KBM-7 (cell line): ENCODE measurements around the gene SMIM38.

Source experiments
- DNase-seq: peaks from one replicate; pipeline ENCODE4 v3.0.0-alpha.2; 2015
- in situ Hi-C: fragments of 300-500 bp; cut with MboI; formaldehyde crosslinking; loops from 2 replicates; pipeline ENCODE4 v1.14.3; 2020; ENCODE audit warnings: low sequenced_read_pairs, low pct_unique_long_range_greater_than_20kb, mixed read lengths

Gene SMIM38

DNA sequence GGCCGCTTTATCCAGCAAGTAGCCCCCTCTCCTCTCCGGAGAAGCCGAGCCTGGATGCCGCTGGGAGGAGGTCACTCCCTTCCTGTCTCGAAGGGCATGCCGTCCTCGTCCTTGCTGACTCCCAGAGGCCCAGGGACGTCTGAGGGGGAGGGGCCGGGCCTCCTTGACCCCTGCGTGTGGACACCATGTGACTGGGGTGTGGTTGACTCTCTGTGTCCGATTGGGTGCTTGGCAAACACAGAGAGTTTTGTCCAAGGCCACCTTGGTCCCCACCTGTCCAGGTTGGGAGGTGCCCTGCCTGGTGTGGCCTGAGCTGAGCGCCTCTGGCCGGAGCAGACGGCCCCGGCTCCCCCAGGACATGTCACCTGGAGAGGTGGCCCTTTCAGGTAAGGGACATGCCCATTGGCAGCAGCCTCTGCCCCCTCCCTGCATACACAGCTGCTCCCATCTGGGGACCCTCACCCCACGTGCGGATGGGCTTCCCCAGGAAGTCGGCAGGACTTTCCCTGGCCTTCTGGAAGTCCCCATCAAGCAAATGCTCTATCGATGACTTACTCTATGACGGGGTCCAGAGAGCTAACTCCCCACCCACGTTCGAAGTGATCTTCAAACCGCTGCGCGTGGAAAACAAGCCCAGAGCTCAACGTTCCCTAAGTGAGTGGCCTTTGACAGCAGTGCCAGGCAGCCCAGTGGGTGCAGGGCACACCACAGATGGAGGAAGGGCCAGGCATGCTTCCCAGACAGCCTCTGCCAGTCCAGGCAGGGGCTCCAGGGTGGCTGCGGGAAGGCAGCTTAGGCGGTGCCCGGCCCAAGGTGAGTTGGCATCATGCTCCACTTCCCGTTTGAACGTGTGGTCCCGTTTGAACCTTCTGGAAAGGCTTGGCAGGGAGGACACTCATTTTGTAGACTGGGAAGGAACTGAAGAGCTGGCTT lies at the start of gene SMIM38:
Gene SMIM38, plus strand, starts transcription at position 634 of the 933 bp plus-strand sequence. CDS start 1,912 bp downstream, outside the sequence.
- no peak for DNase-seq
- in situ Hi-C loops: no loop called here

DNA sequence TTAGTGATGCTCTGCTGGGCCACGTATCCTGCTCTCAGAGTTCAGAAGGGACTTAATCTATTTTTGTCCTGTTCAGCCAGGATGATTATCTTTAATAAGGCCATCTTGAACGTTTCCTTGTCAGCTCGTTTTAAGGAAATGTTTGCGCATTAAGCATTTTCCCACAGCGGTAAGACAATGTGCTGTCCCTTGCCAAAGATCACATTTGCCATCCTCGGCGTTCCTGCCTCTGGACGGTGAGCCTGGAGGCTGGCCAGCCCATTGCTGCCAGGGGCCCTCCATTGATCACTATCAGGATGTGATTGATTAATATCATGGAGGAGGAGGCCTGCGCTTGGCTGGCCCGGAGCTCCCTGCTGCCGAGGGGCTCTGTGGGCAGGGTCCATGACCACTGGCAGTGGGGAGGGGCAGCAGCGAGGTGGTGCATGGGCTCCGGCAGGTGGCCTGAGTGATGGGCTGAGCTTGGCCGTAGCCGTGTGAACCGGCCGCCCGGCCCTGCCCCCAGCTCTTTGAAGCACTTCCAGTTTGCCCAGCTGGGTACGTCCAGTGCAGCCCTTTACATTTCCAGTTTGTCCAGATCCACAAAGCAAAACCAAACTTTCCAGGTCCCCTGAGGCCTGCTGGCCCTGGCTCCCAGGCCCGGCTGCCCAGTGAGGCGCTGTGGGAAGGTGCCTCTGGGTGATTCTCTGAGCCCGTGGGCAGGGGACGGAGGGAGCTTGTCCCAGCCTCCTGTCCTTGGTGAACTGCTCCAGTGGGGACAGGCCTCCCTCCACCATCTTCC lies 49.5 kb upstream of the SMIM38 start:
- in situ Hi-C loops: no loop called here
- DNase-seq: no peak

DNA sequence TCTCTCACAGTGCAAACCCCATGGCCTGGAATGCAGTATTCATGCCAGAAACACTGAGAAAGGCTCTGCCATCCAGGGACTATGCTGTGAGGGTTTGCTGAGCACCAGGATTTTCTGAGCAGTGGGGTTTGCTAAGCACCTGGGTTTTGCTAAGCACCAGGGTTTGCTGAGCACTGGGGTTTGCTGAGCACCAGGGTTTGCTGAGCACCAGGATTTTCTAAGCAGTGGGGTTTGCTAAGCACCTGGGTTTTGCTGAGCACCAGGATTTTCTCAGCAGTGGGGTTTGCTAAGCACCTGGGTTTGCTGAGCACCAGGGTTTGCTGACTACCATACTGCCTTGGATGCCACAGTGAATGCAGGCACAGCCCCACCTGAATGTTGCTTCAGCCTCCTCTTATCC lies 48.3 kb upstream of the SMIM38 start:
- no peak for DNase-seq
- in situ Hi-C loops: no loop called here

DNA sequence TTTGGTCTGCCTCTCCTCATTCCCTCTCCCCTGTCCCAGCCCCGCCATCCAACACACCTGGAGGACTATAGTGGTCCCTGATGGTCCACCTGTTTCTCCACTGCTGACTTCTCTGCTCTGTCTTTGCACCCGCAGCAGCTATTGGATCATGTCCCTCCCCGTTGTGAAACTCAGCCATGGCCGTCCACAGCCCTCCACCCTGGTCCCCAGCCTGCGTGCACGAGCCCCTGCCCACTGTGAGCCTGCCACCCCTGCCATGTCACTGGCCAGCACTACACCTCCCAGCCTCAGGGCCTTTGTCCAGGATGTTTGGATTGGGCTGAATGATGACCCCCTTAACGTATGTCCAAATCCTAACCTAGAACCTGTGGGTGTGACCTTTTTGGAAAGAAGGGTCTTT lies 47.7 kb upstream of the SMIM38 start:
- in situ Hi-C loops: no loop called here
- no peak for DNase-seq

DNA sequence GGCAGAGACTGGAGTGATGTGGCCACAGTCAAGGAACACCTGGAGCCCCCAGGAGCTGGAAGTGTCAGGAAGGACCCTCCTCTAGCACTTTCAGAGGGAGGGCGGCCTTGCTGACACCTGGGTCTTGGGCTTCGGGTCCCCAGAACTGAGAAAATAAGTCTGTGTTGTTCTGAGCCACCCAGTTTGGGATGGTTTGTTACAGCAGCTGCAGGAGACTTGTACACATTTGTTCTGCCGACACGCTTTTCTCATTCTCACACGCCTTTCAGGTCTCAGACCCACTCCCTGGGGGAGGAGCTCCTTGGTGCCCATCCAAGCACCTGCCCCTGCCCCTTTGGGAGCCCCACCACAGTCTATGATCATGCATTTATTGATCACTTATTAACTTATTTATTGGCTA lies 47.2 kb upstream of the SMIM38 start:
- in situ Hi-C loops: no loop called here
- no peak for DNase-seq

DNA sequence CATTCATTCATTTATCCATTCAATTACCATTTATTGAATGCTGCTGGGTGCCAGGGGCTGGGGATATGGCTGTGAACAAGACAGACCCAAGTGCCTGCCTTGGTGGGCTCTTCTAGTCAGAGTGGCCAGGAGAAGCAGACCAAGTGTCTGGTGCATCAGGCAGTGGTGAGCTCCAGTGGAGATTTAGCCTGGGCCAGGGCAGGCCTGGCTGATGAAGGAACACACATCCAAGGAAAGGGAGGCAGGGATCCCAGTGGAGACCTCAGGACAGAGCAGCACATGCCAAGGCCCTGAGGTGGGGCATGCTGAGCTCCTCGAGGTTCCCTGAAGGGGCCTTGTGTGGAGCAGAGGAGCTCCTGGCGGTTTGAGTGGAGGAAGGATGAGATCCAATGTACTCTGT lies 46.6 kb upstream of the SMIM38 start:
- no peak for DNase-seq
- in situ Hi-C loops: no loop called here

DNA sequence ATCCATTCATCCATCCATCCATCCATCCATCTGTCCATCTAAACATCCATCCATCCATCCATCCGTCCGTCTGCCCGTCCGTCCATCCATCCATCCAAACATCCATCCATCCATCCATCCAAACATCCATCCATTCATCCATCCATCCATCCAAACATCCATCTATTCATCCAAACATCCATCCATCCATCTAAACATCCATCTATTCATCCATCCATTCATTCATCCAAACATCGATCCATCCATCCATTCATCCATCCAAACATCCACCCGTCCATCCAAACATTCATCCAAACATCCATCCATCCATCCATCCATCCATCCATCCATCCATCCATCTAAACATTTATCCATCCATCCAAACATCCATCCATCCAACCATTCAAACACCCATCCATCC lies 45.3 kb upstream of the SMIM38 start:
- in situ Hi-C loops: loop anchor here (10.0 kb wide), 1 partner anchor 544 kb away; no protein-coding TSS in a partner anchor

DNA sequence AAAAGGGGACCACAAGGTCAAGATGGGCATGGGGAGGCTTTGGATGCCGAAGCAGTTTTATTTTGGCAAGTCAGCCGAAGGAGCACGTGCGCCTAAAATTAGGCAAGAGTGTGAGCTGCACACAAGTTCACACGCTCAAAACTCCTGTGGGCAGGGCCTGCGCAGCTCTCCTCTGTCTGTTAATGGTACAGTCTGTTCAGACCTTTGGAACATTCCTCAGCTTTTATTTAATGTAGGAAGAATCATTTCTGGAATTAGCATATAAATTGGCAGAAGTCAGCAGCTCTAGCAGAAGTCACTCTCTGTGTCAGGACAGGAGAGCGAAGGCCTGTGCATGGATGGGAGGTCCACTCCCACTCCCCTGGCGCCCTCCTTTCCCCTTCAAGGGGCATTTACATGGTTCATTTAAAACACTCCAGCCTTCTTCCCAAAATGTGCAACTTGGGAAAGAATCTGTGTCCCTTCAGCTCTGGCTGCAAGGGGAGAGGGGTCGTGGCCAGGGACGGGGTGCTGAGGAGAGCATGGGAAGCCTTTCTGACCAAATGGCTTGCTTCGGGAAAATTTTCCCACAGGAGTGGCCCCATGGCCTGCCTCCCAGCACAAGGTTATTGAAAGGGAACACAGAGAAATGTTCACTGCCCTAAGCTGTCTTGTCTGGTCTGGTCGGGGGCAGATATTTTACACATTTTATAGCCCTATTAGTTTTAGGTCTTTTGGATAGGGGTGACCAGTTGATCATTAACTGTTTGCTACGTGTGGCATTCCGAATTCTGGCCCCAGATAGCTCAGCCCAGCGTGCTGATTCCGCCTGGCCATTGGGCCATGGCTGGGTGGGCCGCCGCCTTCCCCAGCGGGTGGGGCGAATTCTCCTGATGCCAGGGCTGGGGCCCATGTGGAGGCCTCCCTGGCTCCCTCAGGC lies 43.9 kb upstream of the SMIM38 start:
- no peak for DNase-seq
- in situ Hi-C loops: loop anchor here (10.0 kb wide), 1 partner anchor 543 kb away; no protein-coding TSS in a partner anchor

More for the DNA sequence above, 45.3 kb upstream of the SMIM38 start:
- DNase-seq: no peak

DNA sequence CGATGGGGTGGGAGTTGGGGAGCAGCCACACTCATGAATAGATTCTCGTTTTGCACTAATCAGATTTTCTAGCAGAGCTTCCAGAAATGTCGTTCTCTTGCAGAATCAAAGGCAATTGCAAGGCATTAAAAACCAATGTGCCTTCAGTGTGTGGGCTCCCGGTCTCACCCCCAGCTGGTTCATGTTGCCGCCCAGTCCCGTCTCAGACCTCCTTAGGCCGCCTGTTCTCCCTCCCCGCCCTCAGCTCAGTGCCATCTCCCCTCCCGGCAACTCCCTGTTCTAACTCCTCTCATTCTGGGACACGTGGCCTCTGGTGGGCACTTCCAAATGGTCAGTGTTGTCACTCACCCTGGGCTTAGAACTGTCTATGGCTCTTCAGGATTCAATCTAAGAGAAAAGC lies 42.5 kb upstream of the SMIM38 start:
- DNase-seq: no peak
- in situ Hi-C loops: loop anchor here (10.0 kb wide), 1 partner anchor 542 kb away; no protein-coding TSS in a partner anchor

DNA sequence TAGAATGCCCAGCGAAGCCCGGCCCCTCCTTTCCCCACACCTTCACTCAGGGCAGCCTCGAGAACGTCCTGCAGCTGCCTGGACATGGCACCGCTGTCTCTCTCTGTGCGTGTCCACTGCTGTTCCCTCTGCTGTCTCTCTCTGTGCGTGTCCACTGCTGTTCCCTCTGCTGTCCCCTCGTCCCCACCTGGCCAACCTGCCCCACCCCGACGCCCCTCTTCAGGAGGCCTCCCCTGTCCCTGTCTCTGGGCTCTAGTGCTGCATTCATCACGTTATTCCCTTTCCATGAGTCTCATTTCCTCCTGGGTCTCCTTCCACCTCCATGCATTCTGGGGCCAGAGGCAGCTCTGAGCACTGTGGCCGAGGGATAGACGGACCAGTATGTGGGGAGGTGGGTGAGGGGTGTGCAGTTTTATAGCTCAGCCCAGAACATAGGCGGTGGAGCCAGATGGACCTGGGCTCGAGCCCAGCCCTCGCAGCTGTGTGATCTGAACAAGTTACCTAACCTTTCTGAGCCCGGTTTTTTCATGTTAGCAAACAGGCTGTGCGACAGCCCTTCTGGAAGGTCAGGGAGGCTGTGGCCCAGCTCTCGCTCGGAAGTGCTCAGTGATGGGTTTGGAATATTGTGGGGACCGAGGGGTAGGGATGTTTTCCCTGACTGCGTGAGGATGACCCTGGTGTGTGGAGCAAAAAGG lies 41.9 kb upstream of the SMIM38 start:
- DNase-seq: no peak
- in situ Hi-C loops: loop anchor here (10.0 kb wide), 1 partner anchor 541 kb away; no protein-coding TSS in a partner anchor

DNA sequence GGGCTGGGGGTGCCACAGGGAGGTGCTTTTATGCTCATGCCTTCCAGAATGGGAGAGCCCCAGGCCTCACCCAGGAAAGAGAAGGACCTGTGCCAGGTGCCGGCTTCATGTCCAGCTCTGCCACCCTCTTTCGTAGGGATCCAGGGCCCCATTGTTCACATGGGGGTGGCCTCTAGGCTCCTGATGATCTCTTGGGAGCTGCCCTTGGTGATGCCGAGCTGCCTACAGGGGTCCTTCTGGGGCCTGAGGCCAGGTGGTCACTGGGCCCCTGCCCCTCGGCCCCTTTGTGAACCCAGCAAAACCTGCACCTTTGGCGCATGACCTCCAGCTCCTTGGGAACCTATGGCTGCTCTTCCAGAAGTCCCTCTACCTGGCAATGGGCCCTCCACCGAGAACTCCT lies 41.4 kb upstream of the SMIM38 start:
- DNase-seq: no peak
- in situ Hi-C loops: loop anchor here (10.0 kb wide), 1 partner anchor 540 kb away; no protein-coding TSS in a partner anchor

DNA sequence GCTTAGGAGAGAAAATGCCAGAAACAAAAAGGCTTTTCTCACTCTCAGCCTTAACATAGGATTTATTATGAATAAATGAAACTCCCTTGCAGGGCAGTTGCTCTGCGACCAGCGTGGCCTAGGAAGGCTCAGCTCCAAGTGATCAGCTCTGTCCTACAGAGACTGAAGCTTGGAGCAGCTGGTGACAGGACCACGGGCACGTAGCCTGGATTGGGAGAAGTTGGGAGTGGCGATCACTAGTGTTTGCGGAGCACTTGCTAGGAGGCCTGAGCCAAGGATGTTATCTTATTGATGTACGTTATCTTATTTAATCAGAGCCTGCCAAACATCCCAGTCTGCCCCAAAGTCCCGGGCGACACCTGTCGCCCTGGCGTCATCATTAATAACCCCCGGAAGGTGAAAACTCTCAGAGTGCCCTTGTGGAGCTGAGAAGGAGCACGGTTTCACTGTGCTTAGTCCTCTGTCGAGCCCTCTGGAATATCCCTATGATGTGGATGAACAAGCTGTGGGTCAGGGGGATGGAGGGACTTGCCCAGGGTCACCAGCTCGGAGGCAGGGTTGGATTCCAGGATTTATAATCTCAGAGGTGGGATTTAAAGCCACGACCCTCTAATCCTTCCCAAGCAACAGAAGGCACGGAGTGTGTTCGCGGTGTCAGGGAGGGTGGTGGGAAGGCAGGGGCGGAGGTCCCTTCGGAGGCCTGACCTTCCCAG lies 40.8 kb upstream of the SMIM38 start:
- no peak for DNase-seq
- in situ Hi-C loops: loop anchor here (10.0 kb wide), 1 partner anchor 540 kb away; no protein-coding TSS in a partner anchor

DNA sequence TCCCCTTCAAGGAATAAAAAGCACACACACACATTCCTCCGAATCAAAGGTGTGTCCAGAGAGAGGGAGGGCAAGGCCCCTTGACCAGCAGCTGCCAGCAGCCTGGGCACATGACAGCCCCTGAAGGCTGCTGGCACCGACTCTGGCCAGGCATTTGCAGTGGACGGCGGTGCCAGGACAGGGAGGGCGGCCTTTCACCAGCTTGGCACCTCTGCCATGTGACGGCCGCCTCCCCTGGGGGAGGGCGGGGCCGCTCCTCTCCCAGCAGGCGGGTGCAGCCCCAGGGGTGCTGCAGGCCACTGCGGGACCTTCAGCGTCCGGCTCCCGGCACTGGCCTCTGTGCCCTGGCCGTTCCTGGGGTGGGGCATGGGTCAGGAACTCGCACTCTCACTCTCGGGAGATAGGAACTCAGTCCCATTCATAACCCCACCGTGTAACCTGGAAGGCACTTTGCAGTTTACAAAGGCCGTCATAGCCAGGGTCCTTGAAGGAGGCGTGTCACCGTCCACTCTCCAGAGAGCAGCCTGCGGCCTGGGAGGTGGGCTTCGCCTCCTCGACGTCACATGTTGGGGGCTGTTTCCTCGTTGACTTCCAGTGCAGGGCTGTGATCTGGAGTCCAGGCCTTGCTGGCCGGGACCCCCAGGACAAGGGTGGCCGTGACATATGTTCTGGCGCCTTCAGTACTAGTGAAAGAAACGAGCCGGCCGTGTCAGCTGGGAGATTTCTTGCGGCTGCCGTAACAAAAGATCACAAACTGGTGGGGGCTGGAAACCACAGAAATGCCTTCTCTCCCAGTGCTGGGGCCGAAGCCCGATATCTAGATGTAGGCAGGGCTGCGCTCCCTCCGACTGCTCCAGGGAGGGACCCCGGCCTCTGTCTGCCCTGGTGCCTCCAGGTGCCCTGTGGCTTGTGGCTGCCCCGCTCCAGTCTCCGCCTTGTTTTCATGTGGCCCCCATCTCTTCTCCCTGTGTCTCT lies 39.9 kb upstream of the SMIM38 start:
- in situ Hi-C loops: loop anchor here (10.0 kb wide), 1 partner anchor 539 kb away; no protein-coding TSS in a partner anchor

DNA sequence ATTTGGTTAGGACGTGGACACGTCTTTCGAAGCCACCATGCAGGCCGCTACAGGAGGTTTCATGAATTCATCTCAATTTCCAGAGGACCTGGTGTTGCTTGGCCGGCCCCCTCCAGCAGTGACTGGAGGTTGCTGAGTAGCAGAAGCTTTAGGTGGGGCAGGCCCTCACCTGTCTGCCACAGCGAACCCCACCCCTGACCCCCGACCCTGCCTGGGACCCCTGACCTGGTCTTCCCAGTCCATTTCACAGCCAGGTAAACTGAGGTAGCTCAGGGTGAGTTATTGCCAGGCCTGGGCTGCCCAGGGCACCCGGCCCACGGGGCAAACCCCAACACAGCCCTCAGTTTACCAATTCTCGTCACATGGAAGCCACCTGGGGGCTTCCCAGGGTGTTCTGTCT lies 39.1 kb upstream of the SMIM38 start:
- no peak for DNase-seq
- in situ Hi-C loops: loop anchor here (10.0 kb wide), 1 partner anchor 538 kb away; no protein-coding TSS in a partner anchor

More for the DNA sequence above, 39.9 kb upstream of the SMIM38 start:
- no peak for DNase-seq

DNA sequence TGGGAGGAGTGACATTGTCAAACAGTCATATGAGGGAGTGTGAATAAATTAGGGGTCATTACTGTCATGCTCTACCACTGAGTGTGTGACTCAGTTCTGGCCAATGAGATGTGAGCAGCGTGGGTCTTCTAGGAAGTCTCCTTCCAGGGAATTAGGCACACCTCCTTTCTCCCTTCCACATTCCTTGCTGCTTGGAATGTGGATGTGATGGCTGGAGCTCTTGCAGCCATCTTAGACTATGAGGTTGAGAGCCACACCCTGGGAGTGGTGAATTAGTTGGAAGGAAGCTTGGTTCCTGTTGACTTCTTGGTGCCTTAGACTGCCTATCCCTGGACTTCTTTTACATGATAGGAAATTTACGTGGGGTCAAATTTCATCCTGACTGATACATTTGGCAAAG lies 36.5 kb upstream of the SMIM38 start:
- DNase-seq: no peak
- in situ Hi-C loops: loop anchor here (10.0 kb wide), 1 partner anchor 536 kb away; no protein-coding TSS in a partner anchor

DNA sequence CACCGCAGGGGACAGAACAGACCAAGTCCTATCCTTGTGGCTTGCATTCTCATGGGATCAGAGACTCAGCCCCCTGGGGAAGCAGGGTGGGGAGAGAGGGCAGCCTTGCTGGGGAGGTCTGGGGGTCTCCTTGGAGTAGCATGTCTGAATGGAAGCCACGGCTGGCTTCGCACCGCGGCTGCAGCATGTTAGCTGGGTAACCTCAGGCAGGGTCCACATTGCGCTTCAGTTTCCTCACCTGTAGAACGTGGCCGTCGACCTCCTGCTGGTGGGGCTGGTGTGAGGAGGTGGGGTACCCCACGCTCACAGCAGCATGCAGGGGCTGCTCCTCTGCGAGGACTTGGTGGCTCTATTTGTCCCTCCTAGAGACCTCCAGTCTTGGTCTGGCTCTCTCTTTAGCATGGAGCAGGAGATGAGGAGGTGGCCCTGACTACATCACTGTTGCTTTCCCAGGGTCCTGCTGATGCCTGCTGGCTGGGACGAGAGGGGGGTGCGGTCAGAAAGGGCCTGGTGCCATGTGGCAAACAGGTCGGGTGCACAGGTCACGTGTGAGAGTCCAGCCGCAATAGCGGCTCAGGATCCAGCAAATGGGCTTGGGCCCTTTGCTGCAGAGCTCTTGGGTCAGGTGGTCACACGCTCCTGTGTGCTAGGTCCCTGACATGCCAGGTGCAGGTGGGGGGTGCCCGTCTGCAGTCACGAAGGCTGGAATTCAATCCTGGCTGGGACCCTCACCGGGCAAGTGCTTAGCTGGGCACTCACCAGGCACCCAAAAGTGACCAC lies 35.4 kb upstream of the SMIM38 start:
- no peak for DNase-seq
- in situ Hi-C loops: no loop called here
